ENCODE results near the gene EIF2B4.

The EIF2B4 gene

DNA sequence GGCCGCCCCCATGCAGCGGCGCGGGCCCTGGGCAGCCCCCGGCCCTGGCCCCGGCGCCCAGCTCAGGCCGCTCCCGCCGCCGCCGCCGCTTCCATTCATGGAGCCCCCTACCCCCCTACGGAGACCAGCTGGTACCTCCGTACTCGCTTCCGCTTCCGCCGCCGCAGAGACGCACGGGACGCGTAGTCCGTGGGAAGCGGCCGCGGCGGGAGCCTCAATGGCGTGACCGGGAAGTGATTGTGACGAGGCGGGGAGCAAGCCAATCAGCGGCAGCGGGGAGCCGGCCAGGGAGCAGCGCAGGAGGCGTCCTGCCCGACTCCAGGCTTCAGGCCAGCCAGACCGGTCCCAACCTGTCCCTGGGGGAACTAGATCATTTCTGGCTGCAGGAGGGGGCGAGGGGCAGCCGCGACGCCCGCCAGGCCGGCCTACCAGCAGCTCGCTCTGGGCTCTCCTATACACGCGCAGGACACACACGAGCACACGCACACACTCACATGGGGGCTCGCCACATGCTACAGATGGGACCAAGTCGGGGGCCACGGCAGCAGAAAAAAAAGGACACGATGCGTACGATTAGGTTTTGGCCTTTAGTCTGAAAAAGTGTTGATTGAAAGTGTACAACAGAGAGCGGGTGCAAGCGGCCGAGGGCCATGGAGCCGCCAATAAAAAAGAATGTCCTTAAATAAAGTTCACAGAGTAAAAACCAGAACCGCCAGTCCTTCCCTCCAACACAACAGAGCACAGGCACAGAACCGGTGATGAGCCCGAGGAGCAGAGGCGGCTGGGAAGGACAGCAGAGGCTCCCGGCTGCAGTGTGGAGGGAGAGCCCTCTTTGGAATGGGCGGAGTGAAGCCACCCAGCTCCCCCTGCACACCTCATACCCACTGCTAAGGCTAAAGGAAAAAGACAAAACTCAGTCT lies 10.7 kb upstream of the EIF2B4 start, which contains the start of gene ZNF513:
Gene ZNF513, minus strand, starts transcription at position 109 of the 920 bp plus-strand sequence. CDS start 208 bp downstream, outside the sequence.
- no peaks in the 10 kb centered on the region for H3K9me3 Mint-ChIP-seq
- H3K4me3 Mint-ChIP-seq = peak within 1 kb of the TSS; percentile 86
- H3K27me3 Mint-ChIP-seq = no peaks in the 10 kb centered on the region
- H3K36me3 Mint-ChIP-seq (ENCODE audit: low read depth) = peaks cover 97% of the 10 kb centered on the region
- DNase-seq = peak; percentile 92
- peak within 1 kb of the TSS; percentile 97 for H3K27ac Mint-ChIP-seq
- peaks cover 45% of the 10 kb centered on the region for H3K4me1 Mint-ChIP-seq (ENCODE audit: low read depth)

- Mint-ChIP-seq H3K4me3 (peak overlapping the region; percentile 86), H3K27me3 (no peaks in the 10 kb centered on the region), H3K9me3 (no peaks in the 10 kb centered on the region), H3K36me3 (ENCODE audit: low read depth) (peaks cover 97% of the 10 kb centered on the region), H3K4me1 (ENCODE audit: low read depth) (peaks cover 42% of the 10 kb centered on the region), H3K27ac (peak overlapping the region; percentile 95)
- no peak for DNase-seq
Measured at GRCh38 chr2:27379836-27380625, 9.9 kb upstream of the EIF2B4 start.

GRCh38 chr2:27379383-27379835 lies 9.3 kb upstream of the EIF2B4 start:
- peak overlapping the region; percentile 95 for H3K27ac Mint-ChIP-seq
- H3K4me3 Mint-ChIP-seq = peak overlapping the region; percentile 86
- H3K4me1 Mint-ChIP-seq (ENCODE audit: low read depth) = peaks cover 44% of the 10 kb centered on the region
- no peak for DNase-seq
- H3K9me3 Mint-ChIP-seq = no peaks in the 10 kb centered on the region
- H3K27me3 Mint-ChIP-seq = no peaks in the 10 kb centered on the region
- peaks cover 97% of the 10 kb centered on the region for H3K36me3 Mint-ChIP-seq (ENCODE audit: low read depth)

- peaks cover 43% of the 10 kb centered on the region for H3K4me1 Mint-ChIP-seq (ENCODE audit: low read depth)
- H3K27ac Mint-ChIP-seq = peak overlapping the region; percentile 95
- H3K9me3 Mint-ChIP-seq = no peaks in the 10 kb centered on the region
- H3K27me3 Mint-ChIP-seq = no peaks in the 10 kb centered on the region
- H3K4me3 Mint-ChIP-seq = peak overlapping the region; percentile 86
- DNase-seq = no peak
- peaks cover 97% of the 10 kb centered on the region for H3K36me3 Mint-ChIP-seq (ENCODE audit: low read depth)
Measured at GRCh38 chr2:27378809-27379290, 8.7 kb upstream of the EIF2B4 start.

DNA sequence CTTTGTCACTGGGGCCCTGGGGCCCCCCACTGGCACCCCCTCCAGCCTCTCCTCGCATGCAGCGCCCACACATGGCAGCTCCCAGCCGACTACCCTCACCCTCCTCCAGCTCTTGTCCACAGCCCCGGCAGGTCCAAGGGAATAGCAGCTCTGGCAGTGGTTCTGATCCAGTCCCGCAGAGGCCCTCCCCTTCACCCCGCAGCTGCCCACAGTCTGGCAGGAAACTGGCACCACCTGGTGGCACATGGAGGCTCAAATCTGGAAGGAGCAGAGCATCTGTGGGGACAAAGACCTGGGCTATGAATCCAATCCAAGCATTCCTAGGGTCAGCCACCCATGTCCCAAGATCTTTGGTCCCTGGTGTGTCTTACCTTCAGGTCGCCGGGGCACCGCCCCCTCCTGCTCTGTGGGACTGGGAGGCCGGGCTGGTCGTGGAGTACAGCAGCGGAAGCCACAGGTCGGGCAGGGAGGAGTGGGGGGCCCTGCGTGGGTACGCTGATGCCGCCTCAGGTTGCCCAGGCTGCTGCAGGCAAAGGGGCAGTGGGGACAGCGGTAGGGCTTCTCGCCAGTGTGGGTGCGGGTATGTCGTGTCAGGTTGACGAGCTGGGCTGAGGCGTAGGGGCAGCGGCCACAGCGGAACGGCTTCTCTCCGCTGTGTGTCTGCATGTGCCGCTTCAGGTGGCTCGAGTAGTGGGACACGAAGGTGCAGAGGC lies 8.1 kb upstream of the EIF2B4 start:
- Mint-ChIP-seq H3K9me3 (no peaks in the 10 kb centered on the region), H3K27me3 (no peaks in the 10 kb centered on the region), H3K36me3 (ENCODE audit: low read depth) (peaks cover 97% of the 10 kb centered on the region), H3K4me3 (no peak overlapping the region), H3K27ac (peak overlapping the region; percentile 83), H3K4me1 (ENCODE audit: low read depth) (peaks cover 47% of the 10 kb centered on the region)
- peak; percentile 46 for DNase-seq

- peaks cover 52% of the 10 kb centered on the region for H3K4me1 Mint-ChIP-seq (ENCODE audit: low read depth)
- no peaks in the 10 kb centered on the region for H3K27me3 Mint-ChIP-seq
- DNase-seq = no peak
- peak overlapping the region; percentile 83 for H3K27ac Mint-ChIP-seq
- H3K9me3 Mint-ChIP-seq = no peaks in the 10 kb centered on the region
- peaks cover 97% of the 10 kb centered on the region for H3K36me3 Mint-ChIP-seq (ENCODE audit: low read depth)
- H3K4me3 Mint-ChIP-seq = no peak overlapping the region
Measured at GRCh38 chr2:27377618-27378095, 7.5 kb upstream of the EIF2B4 start.

DNA sequence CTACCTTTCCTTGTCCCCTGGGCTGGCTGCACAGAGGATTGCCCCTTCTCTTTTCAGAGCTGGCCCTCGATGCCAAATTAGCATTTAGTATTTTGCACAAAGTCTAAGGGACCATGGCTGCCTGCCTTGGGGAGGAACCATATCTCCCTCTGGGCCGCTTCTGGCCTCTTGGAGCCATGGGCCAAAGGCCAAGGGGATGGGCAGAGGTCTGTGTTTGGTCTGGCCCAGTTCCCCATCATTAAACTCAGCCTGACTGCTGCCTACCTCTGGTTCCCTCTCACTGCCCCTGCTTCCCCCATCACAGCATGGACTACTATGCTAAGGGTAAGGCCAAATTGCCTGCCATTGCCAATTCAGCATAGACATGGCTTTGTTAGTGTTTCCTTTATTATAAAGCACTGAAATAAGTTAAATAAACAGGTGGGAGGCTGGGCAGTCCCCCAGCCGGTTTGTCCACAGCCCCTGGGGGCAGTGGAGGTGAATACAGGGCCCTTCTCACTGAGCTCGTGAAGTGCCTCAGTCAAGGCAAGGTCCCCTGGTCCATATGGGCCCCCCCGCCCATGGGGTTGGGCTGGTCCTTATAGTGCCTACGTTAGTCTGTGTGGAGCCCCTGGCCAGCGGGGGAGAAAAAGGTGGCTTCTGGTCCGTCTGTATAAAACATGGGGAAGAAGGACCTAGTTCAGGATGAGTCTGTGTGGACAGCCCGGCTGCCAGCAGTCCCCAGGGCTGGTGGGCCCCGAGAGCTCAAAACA lies 6.9 kb upstream of the EIF2B4 start:
- Mint-ChIP-seq H3K9me3 (no peaks in the 10 kb centered on the region), H3K4me3 (no peak overlapping the region)

DNA sequence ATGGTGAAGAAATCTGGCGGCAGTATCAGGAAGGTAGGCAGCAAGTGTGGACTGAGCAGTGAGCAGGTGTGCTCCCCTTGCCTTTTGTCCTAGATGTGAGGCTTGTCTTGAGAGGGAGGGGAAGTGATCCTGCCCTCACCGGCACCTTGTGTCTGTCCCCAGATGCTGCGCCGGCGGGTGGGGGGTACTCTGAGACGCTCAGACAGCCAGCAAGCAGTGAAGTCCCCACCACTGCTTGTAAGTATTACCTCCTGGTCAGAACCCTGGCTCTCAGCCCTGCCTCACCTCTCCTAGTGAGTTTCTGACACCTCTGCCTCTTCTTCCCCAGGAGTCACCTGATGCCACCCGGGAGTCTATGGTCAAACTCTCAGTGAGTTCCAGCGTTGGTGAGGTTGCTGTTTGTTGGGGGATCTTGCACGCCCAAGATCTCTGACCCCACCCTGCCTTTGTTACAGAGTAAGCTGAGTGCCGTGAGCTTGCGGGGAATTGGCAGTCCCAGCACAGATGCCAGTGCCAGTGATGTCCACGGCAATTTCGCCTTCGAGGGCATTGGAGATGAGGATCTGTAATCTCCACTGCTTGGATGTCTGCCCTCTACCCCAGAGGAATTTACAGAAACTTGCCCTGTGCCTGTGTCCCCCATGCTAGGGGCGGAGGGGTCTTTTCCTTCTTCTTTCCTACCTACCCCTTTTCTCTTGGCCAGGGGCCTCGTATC lies 6.2 kb upstream of the EIF2B4 start:
- Mint-ChIP-seq H3K27ac (peak overlapping the region; percentile 83), H3K4me3 (no peak overlapping the region), H3K9me3 (no peaks in the 10 kb centered on the region), H3K36me3 (ENCODE audit: low read depth) (peaks cover 96% of the 10 kb centered on the region), H3K27me3 (no peaks in the 10 kb centered on the region), H3K4me1 (ENCODE audit: low read depth) (peaks cover 58% of the 10 kb centered on the region)
- no peak for DNase-seq

More for the DNA sequence above, 6.9 kb upstream of the EIF2B4 start:
- DNase-seq = no peak
- Mint-ChIP-seq H3K36me3 (ENCODE audit: low read depth) (peaks cover 97% of the 10 kb centered on the region), H3K27me3 (no peaks in the 10 kb centered on the region), H3K27ac (peak overlapping the region; percentile 83), H3K4me1 (ENCODE audit: low read depth) (peaks cover 57% of the 10 kb centered on the region)

GRCh38 chr2:27375513-27376099 lies 5.5 kb upstream of the EIF2B4 start:
- Mint-ChIP-seq H3K4me3 (no peak overlapping the region), H3K27ac (peak overlapping the region; percentile 83), H3K36me3 (ENCODE audit: low read depth) (peaks cover 94% of the 10 kb centered on the region), H3K4me1 (ENCODE audit: low read depth) (peaks cover 52% of the 10 kb centered on the region), H3K27me3 (no peaks in the 10 kb centered on the region), H3K9me3 (no peaks in the 10 kb centered on the region)
- DNase-seq = no peak

- DNase-seq = no peak
- no peaks in the 10 kb centered on the region for H3K27me3 Mint-ChIP-seq
- no peaks in the 10 kb centered on the region for H3K9me3 Mint-ChIP-seq
- peaks cover 93% of the 10 kb centered on the region for H3K36me3 Mint-ChIP-seq (ENCODE audit: low read depth)
- H3K27ac Mint-ChIP-seq = peak overlapping the region; percentile 84
- no peak overlapping the region for H3K4me3 Mint-ChIP-seq
- peaks cover 49% of the 10 kb centered on the region for H3K4me1 Mint-ChIP-seq (ENCODE audit: low read depth)
Measured at GRCh38 chr2:27373567-27373966, 3.4 kb upstream of the EIF2B4 start.

GRCh38 chr2:27372937-27373336 lies 2.8 kb upstream of the EIF2B4 start:
- Mint-ChIP-seq H3K4me3 (peak overlapping the region; percentile 94), H3K9me3 (no peaks in the 10 kb centered on the region), H3K27me3 (no peaks in the 10 kb centered on the region), H3K36me3 (ENCODE audit: low read depth) (peaks cover 93% of the 10 kb centered on the region), H3K4me1 (ENCODE audit: low read depth) (peaks cover 48% of the 10 kb centered on the region), H3K27ac (peak overlapping the region; percentile 96)
- no peak for DNase-seq

DNA sequence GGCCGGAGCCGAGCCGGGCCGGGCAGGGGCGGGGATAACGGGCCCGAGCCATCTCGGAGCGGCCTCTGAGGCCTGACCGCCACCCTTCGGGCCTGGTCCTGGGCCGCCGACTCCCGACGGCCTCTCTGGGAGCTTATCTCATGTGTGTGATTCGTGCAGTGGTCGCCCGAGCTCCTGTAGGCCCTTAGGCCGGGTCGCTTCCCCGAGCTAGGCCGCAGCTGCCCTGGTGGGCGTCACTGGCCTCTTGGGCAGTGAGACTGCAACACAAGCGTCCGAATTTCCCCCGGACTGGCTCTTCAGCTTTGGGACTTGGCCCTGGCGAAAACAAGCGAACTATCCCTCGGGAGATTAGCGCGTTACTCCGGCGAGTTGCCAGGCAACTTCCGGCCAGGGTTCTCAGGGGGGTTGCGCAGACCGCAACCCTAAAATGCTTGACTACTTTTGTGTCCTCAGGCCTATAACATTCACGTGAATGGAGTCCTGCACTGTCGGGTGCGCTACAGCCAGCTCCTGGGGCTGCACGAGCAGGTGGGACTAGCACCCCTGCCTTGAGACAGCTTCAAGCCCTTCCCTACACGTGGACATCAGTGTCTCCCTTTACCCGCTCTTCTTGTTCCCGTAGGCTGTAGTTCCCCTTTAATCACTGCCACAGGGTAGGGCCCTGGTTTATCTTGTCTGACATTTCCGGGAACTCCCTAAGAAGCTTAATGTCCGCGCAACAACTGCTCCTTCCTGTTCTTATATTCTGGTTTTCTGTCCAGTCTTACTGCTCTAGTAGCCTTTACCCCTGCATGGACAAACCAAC lies 880 bp upstream of the EIF2B4 start:
- H3K36me3 Mint-ChIP-seq (ENCODE audit: low read depth) = peaks cover 91% of the 10 kb centered on the region
- H3K4me3 Mint-ChIP-seq = peak overlapping the region; percentile 94
- peak; percentile 71 for DNase-seq
- no peaks in the 10 kb centered on the region for H3K27me3 Mint-ChIP-seq
- no peaks in the 10 kb centered on the region for H3K9me3 Mint-ChIP-seq
- H3K4me1 Mint-ChIP-seq (ENCODE audit: low read depth) = peaks cover 51% of the 10 kb centered on the region
- peak overlapping the region; percentile 96 for H3K27ac Mint-ChIP-seq

Measured in activated T-cell treated with anti-CD3 and anti-CD28 coated beads, Interleukin-2, amount 50 U/mL, for 24 hours (primary cell).